HG02571 (cell line): ENCODE measurements around the gene C16orf95.
"Not testable (repeated sequence)": the region's sequence is repeated elsewhere in the genome, so short reads cannot be mapped to it uniquely, and the experiment has no call there.

Experiments
- ATAC-seq: cut with Tn5 transposase; IDR thresholded peaks from one replicate; pipeline ENCODE4 v1.9.1; 2021; ENCODE audit warnings: mild to moderate bottlenecking, moderate library complexity; ENCODE audit not compliant: unreplicated experiment

Gene C16orf95

GRCh38 chr16:87259431-87259830, 57.8 kb downstream of the C16orf95 start:
- ATAC-seq, result no peak

- ATAC-seq, result not testable (repeated sequence)
Observed at GRCh38 chr16:87258653-87259052, 58.5 kb downstream of the C16orf95 start.

GRCh38 chr16:87255866-87256265, 61.3 kb downstream of the C16orf95 start:
- no peak for ATAC-seq

DNA sequence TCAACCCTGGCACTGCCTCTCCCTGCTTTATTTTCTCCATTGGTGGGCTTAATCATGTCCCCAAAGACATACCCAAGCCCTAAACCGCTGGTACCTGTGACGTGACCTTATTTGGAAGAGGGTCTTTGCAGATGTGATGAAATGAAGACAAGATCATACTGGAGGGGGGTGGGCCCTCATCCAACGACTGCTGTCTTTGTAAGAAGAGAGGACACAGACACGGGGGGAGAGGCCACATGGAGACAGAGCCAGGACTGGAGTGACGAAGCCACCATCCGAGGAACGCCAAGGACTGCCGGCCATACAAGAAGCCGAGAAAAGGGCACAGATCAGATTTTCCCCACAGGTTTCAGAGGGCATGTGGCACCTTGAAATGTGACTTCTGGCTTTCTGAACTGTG, 62.5 kb downstream of the C16orf95 start:
- ATAC-seq, result no peak

- ATAC-seq, result no peak
Observed at GRCh38 chr16:87254296-87254695, 62.9 kb downstream of the C16orf95 start.

GRCh38 chr16:87253536-87253935, 63.7 kb downstream of the C16orf95 start:
- ATAC-seq, result no peak
